Measurements from ENCODE around the gene KLK8.
A peak's percentile ranks its signal among the peaks of the same experiment; 100 is the strongest.

Gene KLK8, protein sequence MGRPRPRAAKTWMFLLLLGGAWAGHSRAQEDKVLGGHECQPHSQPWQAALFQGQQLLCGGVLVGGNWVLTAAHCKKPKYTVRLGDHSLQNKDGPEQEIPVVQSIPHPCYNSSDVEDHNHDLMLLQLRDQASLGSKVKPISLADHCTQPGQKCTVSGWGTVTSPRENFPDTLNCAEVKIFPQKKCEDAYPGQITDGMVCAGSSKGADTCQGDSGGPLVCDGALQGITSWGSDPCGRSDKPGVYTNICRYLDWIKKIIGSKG

GRCh38 chr19:51001515-51001914, at the start of gene KLK8:
TSS of gene KLK8 (minus strand) at chr19:51001604. CDS start at chr19:51001167, 437 bp downstream.
- no peak for DNase-seq

DNA sequence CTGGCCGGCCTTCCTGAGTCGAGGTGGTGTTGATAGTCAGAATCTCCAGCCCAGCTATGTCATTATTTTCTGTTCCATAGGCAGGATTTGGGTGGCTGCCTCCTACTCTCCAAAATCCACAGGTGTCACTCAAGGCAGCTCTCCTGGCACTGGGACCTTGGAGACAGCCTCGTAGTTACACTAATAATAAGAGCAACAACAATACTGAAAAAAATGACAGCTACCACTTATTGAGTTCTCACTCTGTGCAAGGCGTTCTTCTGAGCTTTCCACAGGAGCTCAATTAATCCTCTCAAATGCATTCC, 45.6 kb upstream of the KLK8 start:
- no peak for DNase-seq

DNA sequence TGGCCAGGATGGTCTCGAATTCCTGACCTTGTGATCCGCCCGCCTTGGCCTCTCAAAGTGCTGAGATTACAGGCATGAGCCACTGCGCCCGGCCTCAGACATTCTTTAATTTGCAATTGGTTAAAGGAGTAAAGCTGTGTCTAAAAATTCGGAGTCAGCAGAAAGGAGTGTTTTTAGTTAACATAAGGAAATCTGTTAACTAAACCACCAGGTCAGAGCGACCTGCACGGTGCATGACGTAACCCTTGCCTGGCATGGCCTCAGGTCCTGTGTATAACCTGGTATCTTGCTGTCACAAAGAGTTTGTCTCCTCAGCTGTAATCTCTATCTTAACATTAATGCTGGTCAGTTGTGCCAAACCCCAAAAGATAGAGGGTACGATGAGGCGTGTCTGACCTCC, 42.9 kb upstream of the KLK8 start:
- no peak for DNase-seq

DNA sequence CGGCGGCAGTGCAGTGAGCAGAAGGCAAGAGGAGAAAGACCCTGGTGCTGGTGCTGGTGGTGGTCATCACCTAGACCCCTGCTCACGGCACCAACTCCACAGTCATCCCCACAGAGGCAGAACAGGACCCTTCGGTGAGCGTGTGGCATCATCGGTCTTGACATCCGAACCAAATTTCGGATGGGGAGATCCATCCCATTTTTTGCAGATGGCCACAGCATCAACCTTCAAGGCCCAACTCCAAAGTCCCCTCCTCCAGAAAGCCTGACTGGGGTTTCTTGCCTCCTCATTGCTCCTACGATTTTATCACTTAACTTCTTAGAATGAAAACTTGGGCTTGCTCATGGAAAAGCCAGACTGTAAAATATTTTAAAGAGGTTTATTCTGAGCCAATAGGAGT, 42.1 kb upstream of the KLK8 start:
- no peak for DNase-seq

DNA sequence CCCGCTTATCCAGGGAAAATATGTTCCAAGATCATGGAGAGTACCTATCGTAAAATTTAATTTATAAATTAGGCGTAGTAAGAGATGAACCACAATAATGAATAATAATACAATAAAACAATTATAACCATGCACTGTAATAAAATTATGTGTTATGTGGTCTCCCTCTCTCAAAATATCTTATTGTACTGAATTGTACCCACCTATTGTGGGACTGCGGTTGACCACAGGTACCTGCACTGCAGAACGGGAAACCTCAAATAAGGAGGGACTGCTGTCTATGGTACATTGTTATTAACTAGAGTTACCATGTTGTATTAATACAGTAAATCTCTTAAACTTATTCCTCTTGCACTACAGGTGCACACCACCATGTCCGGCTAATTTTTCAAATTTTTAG, 38.7 kb upstream of the KLK8 start:
- no peak for DNase-seq

DNA sequence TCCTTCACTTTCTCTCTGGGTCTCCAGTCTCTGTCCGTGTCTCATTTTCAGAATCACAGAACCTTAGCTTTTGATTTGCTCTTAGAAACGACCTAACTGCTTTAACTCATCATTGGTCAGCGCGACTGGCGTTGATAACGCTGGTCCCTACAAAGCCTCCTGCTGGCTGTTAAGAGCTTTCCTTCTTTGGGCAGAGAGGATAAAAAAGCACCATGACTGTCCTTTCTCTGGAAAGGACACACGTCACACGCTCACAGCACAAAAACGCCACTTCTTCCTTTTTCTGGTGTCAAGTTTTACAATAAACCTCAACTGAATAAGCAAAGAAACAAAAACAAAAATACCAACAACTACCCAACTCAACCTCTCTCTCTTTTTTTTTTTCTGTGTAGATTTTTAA, 35.1 kb upstream of the KLK8 start:
- no peak for DNase-seq

DNA sequence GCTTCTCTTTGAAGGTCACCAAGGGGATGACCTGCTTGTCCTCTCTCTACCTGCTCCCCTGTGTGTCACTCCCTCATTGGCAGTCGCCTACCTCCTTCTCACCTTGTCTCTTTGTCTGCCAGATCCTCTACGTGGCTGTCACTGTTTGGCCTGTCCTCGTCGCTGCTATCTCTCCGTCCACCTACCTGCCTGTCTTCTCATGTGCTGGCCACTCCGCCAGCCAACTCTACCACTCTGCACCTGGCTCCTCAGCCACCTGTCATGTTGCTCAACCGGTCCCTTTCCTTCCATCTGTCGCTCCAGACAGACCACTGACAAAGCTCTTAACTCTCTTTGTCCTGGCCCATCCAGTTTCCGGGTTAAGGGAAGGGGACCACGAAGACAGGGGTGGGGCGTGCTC, 33.3 kb upstream of the KLK8 start, which contains the start of gene KLK12:
Gene KLK12, minus strand, starts transcription at position 299 of the 400 bp plus-strand sequence. CDS start 381 bp downstream, outside the sequence.
- DNase-seq: no peak

DNA sequence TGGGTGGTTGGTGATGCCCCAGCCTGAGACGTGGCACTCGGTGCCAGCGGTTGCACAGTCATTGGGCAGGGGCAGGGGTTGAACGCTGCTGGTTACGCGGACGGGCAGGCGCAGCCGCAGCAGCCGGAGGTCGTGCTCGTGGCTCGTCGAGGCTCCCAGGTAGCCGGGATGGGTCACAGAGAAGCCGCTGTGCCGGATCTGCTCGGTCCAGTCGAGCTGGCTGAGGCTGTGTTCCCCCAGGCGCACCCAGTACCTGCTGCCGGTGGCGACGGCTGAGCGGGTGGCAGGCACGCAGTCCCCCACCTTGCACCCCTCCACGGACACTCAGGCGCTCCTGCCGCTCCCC, 30.4 kb upstream of the KLK8 start:
- no peak for DNase-seq

- DNase-seq: no peak
These were observed 29.9 kb upstream of the KLK8 start for GRCh38 chr19:51031220-51031879.

- DNase-seq: no peak
These were observed 29.2 kb upstream of the KLK8 start for GRCh38 chr19:51030631-51031030.

DNA sequence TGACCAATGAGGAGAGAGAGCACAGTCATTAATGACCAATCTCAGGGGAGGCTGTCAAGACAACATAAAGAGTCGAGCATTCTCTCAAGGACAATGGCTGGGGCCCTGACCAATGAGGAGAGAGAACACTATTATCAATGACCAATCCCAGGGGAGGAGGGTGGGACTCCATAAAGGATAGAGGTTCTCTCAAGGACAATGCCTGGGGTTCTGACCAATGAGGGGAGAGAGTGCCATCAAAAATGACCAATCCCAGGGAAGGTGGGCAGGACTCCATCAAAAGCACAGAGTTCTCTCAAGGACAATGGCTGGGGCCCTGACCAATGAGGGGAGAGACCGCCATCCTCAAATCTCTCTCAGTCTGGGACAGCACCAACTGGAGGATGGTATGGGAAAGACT, 28.3 kb upstream of the KLK8 start:
- DNase-seq: no peak

- DNase-seq: no peak
These were observed 26.5 kb upstream of the KLK8 start for GRCh38 chr19:51027873-51028272.

GRCh38 chr19:51027126-51027806, 25.9 kb upstream of the KLK8 start:
- DNase-seq: no peak

- no peak for DNase-seq
These were observed 25.1 kb upstream of the KLK8 start, which contains the start of gene KLK11 for GRCh38 chr19:51026554-51026831. TSS of gene KLK11 (minus strand) at chr19:51026616. CDS start at chr19:51025631, 985 bp downstream.

- DNase-seq: no peak
These were observed 24.6 kb upstream of the KLK8 start for GRCh38 chr19:51025809-51026553.

DNA sequence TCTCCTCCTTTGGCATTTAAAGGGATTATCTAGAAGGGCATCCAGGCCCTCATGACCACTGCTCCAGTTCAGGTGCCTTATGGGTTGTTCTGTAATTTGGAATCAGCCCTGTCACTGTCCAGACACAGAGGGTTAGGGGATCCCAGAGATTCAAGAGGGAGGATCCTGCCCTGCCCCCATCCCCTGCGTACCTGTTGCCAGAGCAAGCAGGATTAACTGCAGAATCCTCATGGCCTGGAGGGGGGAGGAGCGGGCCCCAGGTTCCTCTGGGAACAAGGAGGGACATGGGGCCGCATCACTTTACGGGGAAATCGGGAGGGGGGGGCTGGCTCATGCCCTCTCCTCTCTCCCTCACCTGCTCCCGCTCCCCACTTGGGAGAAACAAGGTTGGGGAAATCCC, 24.0 kb upstream of the KLK8 start:
- DNase-seq: no peak

- DNase-seq: no peak
These were observed 23.5 kb upstream of the KLK8 start for GRCh38 chr19:51024924-51025323.

DNA sequence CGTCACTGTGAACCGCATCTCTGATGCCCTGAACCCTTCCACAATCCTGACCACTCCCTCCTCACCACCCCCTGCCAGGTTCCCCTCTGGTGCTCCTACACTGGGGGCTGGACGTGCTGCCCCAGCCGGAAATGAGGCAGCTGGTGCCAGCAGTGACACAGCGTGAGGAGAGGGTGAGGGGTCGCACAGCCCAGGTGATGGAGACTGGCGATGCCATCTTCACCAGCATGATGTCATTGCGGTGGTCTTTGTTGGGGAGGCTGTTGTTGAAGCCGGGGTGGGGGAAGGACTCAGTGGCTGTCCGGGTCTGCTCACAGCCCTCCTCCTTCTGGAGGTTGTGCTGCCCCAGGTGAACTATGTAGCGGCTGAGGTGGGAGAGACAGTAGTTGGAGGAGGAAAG, 22.5 kb upstream of the KLK8 start:
- no peak for DNase-seq

DNA sequence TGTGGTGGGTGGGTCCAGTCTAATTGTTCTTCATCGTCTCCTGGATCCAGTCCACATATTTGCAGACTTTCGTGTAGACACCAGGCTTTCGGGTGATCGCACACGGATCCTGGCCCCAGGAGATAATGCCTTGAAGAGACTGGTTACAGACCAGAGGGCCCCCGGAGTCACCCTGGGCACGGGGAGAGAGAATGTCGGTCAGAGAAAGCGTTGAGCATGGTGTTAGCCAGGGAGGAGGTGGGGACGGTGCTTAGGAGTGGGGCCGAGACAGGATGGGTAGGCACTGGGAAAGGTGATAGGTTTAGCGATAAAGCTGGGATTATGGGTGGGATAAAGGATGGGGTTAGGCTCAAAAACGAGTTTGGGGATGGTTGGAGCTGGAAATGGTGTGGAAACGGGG, 21.1 kb upstream of the KLK8 start:
- no peak for DNase-seq

DNA sequence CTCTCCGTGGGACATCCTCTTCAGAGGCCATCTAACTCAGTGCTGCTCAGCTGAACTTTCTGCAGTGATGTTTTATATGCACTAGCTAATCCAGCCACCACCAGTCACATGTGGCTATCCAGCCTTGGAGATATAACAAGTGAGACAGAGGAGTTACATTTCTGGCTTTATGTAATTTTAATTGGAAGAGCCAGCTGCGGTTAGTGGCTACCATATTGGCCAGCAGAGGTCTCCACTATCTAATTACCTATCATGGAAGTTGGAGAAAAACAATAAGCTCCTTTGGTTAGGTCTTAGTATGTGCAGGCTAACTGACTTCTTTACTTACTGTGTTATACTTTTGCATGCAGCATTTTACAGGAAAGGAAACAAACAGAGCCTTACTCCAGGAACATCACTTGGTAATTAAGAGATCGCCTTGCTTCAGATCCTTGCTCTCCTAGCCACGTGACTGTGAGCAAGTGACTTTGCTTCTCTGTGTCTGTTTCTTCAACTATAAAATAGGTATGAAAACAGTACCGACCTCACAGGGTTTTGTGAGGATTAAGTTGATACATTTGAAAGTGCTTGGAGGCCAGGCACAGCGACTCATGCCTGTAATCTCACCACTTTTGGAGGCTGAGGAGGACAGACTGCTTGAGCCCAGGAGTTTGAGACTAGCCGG, 19.7 kb upstream of the KLK8 start:
- peak; percentile 4 for DNase-seq

DNA sequence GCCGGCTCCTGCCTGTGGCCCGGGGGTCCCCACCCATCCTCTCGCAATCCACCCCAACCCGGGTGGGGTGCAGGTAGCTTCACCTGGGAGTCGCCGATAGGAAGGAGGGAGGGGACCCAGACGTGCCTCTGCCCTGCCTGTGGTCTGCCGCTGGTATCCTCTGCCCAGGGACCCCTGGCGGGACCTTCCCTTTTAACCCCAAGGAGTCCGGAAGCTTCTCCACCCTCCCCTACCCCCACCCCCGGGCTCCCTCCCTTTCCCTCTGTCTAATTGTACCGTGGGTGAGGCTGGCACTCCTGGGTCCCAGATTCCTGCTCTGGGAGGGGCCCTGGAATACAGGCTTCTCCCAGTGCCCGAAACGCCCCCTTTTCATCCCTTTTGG, 18.1 kb upstream of the KLK8 start, which contains the start of gene KLK10:
Gene KLK10, minus strand, starts transcription at position 166 of the 382 bp plus-strand sequence. CDS start 579 bp downstream, outside the sequence.
- DNase-seq: no peak

DNA sequence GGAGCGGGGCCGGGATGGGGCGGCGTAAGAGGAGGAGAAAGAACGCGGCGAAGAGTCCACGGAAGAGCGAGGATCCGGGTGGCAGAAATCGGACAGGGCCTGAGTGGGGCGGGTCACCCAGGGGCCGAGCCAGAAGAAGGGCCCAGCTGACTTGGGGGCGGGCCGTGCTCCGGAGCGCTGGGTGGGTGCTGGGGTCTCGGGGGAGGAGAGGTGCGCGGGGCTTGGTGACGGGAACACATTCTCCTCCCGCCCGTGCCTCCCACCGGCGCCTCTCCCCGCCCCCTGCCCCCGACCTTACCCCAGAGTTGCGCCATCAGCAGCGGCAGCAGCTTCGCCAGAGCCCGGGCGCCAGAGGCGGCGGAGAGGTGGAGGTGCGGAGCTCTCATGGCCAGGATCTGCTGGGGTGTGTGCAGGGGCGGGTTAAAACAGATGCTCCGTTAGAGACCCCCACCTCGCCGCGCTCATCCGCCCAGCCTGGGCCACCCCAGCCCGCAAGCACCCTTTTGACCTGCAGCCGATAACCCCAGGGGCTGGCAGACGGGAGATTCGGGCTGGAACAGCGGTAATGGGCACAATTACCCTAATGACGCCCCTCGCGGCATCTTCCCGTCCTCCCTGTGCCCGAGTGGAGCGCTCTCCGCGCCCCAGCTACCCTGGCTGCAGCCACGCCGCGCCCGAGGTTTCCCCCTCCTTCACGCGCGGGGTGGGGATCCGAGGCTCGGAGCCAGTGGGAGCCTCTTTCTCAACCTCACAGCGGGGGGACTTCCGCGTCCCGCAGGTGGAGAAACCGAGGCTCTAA, 17.5 kb upstream of the KLK8 start:
- no peak for DNase-seq

Data from CD4-positive, alpha-beta T cell treated with Interleukin-4 for 4 hours (primary cell).